Measurements from ENCODE around the gene TOMM20L. TPM values are rescaled to one million over a fixed set of nuclear protein-coding genes. Genes with fewer than 3 reads are reported as not detected.
A peak's percentile ranks its signal among the peaks of the same experiment; 100 is the strongest.

TOMM20L gene
- total and polyA plus RNA-seq, 9 of the 15 experiments (the other 6 are each of a cell fraction or from before 2014, with no cell fraction given): not detected

GRCh38 chr14:58427281-58428117 lies 31.8 kb downstream of the TOMM20L start, which contains the start of the genes KIAA0586 and TIMM9 (continued):
- TF ChIP-seq KAT8 (IDR thresholded peaks at IDR 0.05; ENCODE audit: low read depth) (no peak), CBFA2T2 (conservative IDR thresholded peaks at IDR 0.05) (no peak), ZZZ3 (IDR thresholded peaks at IDR 0.05) (0 out of 2 replicates have a peak, but pooled peaks have one; percentile 24), MEIS2 (IDR thresholded peaks at IDR 0.05; ENCODE audit: partially characterized antibody) (peak; percentile 80), CREM (IDR thresholded peaks at IDR 0.05; ENCODE audit: low read depth) (peak; percentile 66), SOX6 (IDR thresholded peaks at IDR 0.05) (peak; percentile 73; the same call in 1 of the 2 replicates), YY1 (IDR thresholded peaks at IDR 0.05; ENCODE audit: borderline replicate concordance in 1 of 3, control insufficient read depth in 1 of 3, extremely low read depth in 1 of 3, insufficient read depth in 3 of 3, insufficient read length in 1 of 3, insufficient replicate concordance in 2 of 3, low read depth in 1 of 3, low read length in 2 of 3) (peak in 1 of 3 experiments; percentile 57), XRCC4 (IDR thresholded peaks at IDR 0.05; ENCODE audit: extremely low read depth, insufficient read depth, insufficient read length) (no peak), ZNF140 (CRISPR knock-in tag; IDR thresholded peaks at IDR 0.05) (no peak), ZBTB12 (CRISPR knock-in tag; IDR thresholded peaks at IDR 0.05) (0 out of 2 replicates have a peak, but pooled peaks have one; percentile 7), ZMIZ1 (IDR thresholded peaks at IDR 0.05; ENCODE audit: low read depth in 2 of 2, low read length in 2 of 2) (peak in 1 of 2 experiments; percentile 52; a peak in 1 of 4 replicates), MAZ (CRISPR knock-in tag; conservative IDR thresholded peaks at IDR 0.05 in 1 of 2, IDR thresholded peaks at IDR 0.05 in 1 of 2) (peak in 1 of 2 experiments; percentile 40; a peak in 1 of 4 replicates), GATAD2B (IDR thresholded peaks at IDR 0.05; ENCODE audit: borderline replicate concordance) (no peak), LCOR (CRISPR knock-in tag; IDR thresholded peaks at IDR 0.05) (peak; percentile 67; the same call in 1 of the 2 replicates), HDGF (IDR thresholded peaks at IDR 0.05) (peak; percentile 78; the same call in 1 of the 2 replicates), HNRNPH1 (optimal IDR thresholded peaks at IDR 0.05; ENCODE audit: low read depth, low read length) (no peak), NFIC (IDR thresholded peaks at IDR 0.05) (peak; percentile 62; the same call in 1 of the 2 replicates), ZNF766 (CRISPR knock-in tag; conservative IDR thresholded peaks at IDR 0.05) (0 out of 2 replicates have a peak, but pooled peaks have one; percentile 29), TRIM25 (IDR thresholded peaks at IDR 0.05; ENCODE audit: borderline replicate concordance) (no peak), KDM1A (IDR thresholded peaks at IDR 0.05) (peak; percentile 68 to 83)
